Fibroblast of lung (primary cell): ENCODE data around the gene HOXC5.

Experiments
- CTCF ChIP-seq, 2 donors: IDR thresholded peaks in 1 of 2; conservative IDR thresholded peaks in 1 of 2; 1 replicate in 1 of 2; 2 replicates in 1 of 2; pipeline ENCODE4 v1.5.1; 2011 to 2012; ENCODE audit warnings: low read length in 2 of 2, control low read depth in 1 of 2, inconsistent platforms in 1 of 2, low read depth in 1 of 2, mild to moderate bottlenecking in 1 of 2
- EZH2 ChIP-seq: IDR thresholded peaks from 2 replicates; pipeline ENCODE4 v1.5.1; 2012; ENCODE audit warnings: low read length, control low read depth, mild to moderate bottlenecking; ENCODE audit errors: missing control alignments

- TF ChIP-seq CTCF (conservative IDR thresholded peaks at IDR 0.05 in 1 of 2, IDR thresholded peaks at IDR 0.05 in 1 of 2; ENCODE audit: low read depth in 1 of 2, low read length in 2 of 2) (no peak), EZH2 (peak; percentile 25)
Measured at GRCh38 chr12:54002278-54002914, 30.5 kb upstream of the HOXC5 start.
